GM18526 (cell line): Measurements from ENCODE around the gene NEDD4L.

ENCODE experiments used
- POLR2A ChIP-seq: IDR thresholded peaks from 3 replicates; pipeline ENCODE4 v1.6.1; 2011; ENCODE audit not compliant: insufficient read length; ENCODE audit errors: extremely low read depth

NEDD4L gene

DNA sequence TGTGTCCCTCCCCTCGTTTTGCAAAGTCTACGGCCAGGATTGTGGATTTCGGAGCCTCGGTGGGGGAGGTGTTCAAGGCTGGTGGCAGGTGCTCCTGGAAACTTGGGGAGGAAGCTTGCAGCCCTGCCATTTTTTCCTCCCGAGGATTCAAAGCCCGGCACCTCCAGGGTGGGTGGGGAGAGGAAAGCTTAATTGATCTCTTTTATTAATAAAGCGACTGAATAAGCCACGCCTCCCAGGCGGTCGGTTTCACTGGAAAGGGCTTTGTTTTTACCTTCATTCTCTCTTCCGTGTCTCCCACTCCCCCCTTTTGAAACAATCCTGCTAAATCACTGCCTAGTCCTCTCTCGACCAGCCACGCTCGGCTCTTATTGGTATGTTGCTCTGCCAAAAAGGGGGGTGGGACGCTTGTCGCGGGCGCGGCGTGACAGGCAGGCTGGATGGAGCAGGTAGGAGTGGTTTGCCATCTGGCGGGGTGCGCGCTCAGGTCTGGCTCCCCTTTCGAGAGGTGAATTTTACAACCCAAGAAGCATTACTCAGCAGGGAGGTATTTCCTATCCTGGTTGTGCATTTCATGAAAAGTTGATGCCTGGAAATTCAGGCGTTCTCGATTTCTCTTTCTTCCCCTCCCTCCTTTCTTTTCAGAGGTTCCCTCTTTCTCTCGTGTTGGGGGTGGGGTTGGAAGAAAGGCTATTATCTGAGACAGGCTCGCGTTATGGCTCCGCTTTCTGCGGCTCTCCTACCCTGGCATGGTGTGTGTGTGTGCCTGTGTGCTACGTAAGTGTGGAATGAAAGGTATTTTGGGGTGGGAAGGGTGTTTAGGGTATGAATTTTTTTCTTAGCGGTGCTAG lies 1.4 kb downstream of the NEDD4L start:
- TF ChIP-seq POLR2A: no peak

DNA sequence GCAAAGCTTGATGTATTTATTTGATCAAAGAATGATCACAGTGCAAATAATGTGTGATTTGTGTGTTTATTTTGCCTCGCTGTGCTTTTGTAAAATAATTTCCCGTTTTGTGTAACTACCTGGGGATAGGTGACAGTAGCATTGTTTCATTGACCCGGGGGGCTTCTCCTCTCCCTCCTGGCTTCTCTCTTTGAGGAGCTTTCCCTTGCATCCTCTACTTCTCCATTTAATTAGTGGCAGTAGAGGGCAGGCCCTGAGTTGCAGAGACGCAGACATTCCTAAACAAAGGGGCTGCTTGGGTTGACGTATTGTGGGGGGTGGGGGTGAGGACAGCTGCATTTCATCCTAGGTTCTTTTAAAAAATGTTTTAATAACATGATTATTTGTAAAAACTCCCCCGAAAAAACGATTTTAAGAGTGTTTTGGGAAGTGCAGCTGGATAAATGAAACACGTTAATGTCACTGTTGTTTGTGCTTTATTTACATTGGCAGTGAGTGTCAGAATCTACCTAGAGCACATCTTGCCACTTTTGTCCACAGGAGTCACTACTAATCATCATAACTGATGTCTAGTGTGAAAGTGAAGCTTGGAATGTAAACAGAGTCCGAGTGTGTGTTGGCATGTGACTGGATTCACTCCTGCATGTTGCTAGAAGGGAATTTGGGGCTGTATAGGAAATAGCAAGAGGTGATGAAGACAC lies 2.2 kb downstream of the NEDD4L start:
- TF ChIP-seq POLR2A: no peak

DNA sequence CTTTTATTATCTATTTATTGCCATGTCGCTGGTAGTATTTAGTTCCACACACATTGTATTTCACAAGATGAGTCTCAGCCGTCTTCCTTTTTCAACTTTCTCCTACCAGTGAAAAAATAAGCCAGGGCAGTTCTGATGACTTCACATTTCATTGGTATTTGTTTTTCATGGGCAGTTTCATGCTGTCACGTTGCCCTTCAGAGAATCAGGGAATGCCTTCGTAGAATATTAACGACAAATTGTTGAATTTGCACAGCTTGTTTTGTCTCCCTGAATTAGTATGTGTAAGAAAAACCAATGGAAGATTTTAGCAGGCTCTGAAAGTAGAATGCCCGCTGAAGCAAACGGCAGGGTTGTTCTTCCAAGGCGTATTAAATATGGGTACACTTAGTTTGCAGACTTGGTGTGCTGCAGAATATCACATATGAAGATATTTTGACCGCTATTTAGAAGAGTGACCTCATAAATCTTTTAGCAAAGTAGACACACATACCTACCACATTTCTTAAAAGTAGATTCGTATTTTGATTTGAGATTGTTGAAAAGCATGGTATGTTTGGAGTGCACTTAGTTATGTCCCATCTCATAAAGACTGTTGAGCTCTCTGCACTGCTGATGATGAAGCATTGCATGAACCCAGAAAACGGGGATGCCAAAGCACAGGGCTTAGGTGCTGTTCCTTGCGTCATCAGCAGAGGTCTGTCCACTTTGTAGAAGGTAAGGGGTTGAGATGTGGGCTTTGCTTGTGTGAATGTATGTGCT lies 2.9 kb downstream of the NEDD4L start:
- no peak for TF ChIP-seq POLR2A

DNA sequence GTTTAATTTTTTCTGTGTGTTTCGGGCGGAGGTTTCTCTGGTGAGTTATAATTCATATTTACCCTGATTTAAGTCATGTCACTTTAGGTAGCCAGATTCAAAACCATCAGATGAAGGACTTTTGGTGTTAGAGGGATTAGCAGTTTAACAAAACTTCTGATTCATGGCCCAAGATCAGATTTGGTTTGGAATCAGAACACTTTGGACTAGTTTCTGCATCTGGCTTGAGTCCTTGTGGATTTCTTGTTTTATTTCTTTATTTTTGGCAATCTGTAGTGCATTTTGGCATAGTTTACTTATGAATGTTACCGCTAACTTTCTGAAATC lies 3.5 kb downstream of the NEDD4L start:
- no peak for TF ChIP-seq POLR2A

DNA sequence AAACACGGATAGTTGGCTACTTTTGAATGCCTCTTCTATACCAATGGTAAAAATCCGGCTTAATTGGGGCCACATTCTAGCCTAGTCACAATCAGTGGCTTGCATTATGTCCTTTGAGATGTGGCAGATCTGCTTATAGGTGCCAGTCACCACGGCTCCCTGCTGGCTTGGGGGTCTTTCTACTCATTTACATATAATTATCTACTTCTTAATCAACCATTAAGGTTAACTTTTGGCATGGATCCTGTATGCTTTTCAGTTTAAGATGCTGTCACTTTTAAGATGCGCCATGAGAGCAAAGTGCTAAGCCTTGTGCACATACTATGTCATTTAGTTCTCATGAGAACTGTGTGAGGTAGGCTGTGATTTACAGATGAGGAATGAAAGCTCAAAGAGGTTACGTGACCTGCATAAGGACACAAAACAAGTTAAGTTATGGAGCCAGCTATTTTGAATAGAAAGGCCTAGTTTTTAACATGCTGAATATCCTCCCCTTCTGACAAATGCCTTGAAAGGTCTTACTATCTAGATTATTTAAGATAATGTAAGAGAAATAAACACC lies 4.1 kb downstream of the NEDD4L start:
- TF ChIP-seq POLR2A: no peak

DNA sequence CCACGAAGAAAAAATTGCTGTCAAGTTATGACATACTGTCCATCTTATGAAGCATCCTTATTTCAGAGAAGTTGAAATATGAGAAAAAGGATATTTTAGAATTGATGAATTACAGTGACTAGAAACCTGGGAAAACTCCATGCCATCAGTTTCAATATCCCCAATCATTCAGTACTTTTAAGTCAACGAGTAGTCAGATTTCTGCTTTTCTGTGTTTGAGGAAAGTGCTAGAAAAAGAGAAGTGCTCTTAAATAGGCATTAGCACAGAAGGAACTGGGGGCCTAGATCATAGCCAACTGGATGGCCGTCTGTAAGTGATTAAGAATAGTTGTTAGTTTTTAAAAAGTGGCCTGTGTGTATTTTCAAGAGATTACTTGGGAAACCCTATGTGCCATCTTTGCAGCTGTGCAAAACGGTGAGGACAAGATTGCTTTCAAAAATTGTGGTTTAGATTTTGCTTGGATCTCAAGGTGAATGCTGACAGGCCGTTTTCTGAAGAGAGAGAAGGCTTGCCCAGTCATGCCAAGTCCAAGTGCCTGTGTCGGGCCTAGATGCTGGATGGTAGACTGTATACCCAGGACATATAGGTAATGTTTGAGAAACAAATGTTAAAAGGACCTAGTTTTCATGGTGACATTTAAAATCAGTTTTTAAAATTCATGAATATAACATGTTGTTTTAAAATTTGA lies 5.1 kb downstream of the NEDD4L start:
- TF ChIP-seq POLR2A: no peak

DNA sequence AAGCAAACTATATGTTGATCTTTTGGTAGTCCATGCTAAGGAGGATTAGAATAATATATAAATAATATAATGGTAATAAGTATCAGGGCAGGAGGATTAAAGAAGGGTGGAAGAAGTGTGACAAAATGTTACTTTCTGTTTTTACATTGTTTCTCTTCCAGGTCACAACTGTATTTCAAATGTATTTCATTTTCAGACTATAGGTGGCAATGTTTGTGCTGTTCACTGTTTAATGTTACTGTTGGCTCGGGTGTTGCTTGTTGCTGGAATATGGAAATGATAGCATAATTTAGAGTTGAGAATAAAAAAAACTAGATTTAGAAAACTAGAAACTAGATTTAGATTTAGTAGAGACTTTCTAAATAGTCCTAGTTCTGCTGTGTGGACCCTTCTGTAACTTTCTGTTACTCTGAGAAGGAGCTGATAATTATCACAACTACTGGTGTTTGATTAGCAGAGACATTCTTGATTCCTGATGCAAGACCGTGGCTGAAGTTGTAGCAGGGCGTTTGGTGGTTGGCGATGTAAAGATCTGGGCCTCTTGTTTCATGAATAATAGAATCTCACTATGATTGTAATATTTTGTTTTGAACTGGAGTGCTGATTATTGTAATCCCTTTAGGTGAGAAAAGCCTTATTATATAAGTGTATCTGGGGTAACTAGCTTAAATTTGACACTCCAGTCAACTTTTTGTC lies 7.9 kb downstream of the NEDD4L start:
- TF ChIP-seq POLR2A: no peak

DNA sequence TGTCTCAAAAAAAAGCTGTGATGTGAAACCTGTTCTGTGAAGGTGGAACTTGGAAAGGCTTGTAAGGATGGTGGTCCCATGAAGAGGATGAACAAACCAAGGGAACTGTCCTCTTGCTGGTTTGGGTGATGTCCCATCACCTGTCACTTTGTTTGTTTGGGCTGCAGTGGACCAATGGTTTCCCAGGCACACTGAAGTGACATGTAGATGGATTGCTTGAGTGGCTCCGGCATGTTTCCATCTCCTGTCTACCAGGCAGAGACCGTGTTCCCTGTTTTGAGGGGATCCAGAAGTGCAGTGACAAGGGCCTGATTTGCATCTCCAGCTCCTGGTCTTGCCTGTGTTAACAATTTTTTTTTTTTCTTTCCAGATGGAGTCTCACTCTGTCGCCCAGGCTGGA lies 8.9 kb downstream of the NEDD4L start:
- TF ChIP-seq POLR2A: no peak

DNA sequence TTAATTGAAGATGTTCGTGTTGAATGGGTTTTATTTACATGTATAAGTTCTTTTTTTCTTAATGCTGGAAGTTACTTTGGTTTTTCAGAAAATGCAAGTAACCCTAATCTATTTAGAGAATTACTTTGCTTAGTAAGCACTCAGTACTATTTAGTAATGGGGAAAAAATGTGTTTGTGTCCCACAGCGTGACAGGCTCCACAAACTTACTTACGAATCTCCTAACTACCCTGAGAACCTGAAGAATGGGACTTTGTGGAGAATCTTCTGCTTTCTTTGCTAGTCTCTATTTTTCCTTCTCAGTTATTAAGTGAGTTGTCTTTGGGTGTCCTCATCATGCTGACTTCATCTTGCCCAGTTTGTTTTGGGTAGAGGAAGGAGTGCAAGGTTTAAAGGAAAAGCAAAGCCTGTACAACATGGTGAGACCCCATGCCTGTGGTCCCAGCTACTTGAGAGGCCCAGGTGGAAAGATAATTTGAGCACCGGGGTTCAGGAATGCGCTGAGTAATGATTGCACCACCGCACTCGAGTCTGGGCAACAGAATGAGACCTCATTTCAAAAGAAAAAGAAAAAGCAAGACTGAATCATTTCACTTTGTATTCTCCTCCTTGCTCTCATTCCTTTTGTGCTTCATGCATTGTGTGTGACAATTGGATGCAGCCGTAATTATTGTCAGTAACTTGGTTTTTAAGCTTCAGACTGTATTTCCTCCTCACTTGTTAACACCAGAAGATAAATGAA lies 10.2 kb downstream of the NEDD4L start:
- TF ChIP-seq POLR2A: no peak

DNA sequence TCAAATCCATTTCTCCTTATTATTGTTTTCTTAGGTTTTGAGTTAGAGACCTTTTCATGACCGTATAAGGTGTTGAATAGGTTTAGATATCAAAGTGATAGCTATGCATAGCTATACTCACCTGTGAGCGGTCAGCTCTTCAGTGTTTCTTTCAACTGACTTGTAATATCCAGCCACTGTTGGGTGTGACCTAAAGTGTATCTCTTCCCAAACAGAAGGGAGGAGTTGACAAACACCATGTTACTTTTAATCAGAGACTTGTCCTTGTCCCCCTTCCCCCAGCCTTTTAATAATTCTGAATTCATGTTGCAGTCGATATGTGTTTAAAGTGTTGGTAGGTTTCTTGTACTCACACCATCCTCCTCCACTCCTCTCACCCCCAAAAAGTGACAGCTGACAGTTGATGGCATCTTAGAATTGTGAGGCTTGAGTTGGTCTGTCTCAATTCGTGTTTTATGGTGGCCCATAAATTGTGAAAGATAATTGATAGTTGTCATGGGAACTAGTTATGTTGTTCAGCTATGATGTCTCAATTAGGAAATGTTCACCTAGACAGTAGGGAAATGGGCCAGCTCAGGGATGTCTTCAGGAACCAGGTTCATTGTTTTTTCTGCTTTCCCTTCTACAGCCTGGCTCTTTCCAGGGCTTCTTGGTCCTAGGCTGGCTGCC lies 12.0 kb downstream of the NEDD4L start:
- TF ChIP-seq POLR2A: no peak

DNA sequence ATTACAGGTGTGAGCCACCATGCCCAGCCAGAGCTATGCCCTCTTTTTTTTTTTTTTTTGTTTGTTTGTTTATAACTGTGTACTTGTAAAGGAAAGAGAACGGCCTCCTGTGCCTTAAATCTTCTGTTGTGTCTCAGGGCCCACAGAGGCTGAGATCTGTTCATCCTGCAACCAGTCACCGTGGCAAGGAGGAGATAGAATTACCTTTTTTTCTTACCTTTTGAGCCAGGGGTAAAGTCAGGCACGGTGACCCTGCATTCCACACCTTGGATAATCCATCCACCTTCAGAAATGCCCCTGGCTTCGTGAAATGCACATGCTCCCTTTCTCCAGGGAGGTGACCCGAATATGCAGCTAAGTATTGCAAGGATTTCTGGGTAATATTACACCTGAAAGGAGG lies 12.8 kb downstream of the NEDD4L start:
- TF ChIP-seq POLR2A: no peak

DNA sequence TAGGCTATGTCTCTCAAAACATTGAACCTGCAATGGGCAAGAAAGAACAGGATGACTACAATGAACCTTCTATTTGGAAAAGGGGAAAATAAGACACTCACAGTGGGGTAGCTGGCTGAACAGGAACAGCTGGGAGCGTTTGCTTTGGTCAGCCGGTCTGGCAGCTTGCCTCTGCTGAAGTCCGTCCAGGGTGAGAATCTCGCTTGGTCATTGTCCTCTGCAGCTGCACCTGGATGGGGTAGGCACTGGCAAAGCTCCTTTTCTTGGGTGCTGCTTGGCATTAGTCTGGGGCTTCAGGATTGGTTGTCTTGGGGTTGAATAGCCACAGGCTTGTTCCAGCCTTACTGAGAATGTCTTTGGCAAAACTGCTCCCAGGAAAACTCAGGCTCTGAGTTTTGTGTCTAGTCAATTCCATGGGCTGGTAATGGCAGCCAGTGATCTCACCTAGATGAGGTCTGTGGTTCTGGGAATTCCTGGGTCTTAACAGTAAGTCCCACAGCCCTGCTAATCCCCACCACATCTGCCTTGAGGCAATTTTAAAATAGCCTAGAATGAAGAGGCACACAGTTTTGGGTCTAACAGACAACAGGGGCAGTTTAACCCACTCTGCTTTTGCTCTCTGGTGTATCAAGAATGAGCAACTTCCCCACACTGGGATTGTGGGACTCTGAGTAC lies 13.4 kb downstream of the NEDD4L start:
- TF ChIP-seq POLR2A: no peak

DNA sequence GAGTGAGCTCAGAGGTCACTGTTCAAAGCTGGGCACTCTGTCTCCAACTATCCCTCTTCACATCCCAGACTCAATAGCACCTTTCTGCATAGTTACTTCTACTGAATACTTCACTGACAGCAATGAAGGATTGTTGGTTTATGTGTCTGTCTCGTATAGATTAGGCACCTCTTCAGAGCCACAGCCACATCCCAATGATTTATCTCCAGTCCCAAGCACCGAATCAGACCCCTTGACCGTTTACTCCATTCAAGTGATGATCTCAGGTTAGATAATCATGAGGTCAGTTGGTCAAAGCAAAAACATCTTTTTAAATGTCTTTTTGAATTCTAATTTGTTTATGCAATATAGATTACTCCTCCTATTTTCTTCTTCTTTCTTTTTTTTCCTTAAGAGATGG lies 14.7 kb downstream of the NEDD4L start:
- no peak for TF ChIP-seq POLR2A

DNA sequence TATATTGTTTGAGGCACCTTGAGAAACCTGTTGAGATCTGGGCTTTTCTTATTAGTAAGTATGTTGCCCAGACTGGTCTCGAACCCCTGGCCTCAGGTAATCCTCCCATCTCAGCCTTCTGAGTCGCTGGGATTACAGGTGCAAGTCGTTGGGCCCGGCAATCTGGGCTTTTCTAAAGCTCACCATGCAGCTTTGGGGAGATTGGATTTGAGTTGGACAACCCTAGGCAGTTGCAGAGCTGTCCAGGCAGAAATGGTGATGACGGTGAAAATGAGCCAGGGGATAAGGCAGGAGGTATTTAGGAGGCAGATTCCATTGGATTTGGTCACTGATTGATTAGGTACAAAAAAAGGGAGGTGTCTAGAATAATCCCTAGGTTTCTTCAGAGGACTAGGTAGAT lies 16.2 kb downstream of the NEDD4L start:
- TF ChIP-seq POLR2A: no peak
